Right lobe of liver (tissue), 6 donors: ENCODE results near the gene SYNGAP1. TPM values are rescaled to one million over a fixed set of nuclear protein-coding genes. Genes with fewer than 3 reads are reported as not detected.

ENCODE experiments used
- ATAC-seq, 4 donors: fragments of 200-7000 bp; cut with Tn5 transposase; one replicate each; pipeline ENCODE4 v1.9.1; 2020; ENCODE audit warnings: mild to moderate bottlenecking in 4 of 4, moderate library complexity in 4 of 4
- DNase-seq, 3 donors: peaks; one replicate each; pipeline ENCODE4 v3.0.0-alpha.2; 2020
- H3K27ac ChIP-seq, 3 donors: fragments of 200-600 bp; one replicate each; pipeline ENCODE4 v1.8.0; 2022
- H3K27me3 ChIP-seq, 2 donors: fragments of 200-600 bp; one replicate each; pipeline ENCODE4 v1.8.0; 2022
- H3K36me3 ChIP-seq, 4 donors: fragments of 200-600 bp; sonication (generic) in 1 of 4; one replicate each; pipeline versions ENCODE4 v1.5.1 to v1.8.0; 2017 to 2022; ENCODE audit warnings: control low read depth in 1 of 4
- H3K4me1 ChIP-seq, 4 donors: fragments of 200-600 bp; sonication (generic) in 1 of 4; one replicate each; pipeline versions ENCODE4 v1.5.1 to v1.8.0; 2017 to 2022; ENCODE audit warnings: control low read depth in 1 of 4
- H3K4me3 ChIP-seq, 3 donors: fragments of 200-600 bp; one replicate each; pipeline ENCODE4 v1.8.0; 2022
- H3K9me3 ChIP-seq, 4 donors: fragments of 200-600 bp; sonication (generic) in 1 of 4; one replicate each; pipeline versions ENCODE4 v1.5.1 to v1.8.0; 2017 to 2022; ENCODE audit warnings: control low read depth in 1 of 4
- CTCF ChIP-seq, 4 donors: fragments of 200-600 bp in 3 of 4; fragments of 450-650 bp in 1 of 4; IDR thresholded peaks; one replicate each; pipeline versions ENCODE4 v1.5.1 to v1.8.0; 2016 to 2022; ENCODE audit warnings: antibody characterized with exemption in 4 of 4, mild to moderate bottlenecking in 2 of 4
- POLR2A ChIP-seq: fragments of 450-650 bp; IDR thresholded peaks from one replicate; pipeline ENCODE4 v1.6.1; 2017; ENCODE audit warnings: antibody characterized with exemption, mild to moderate bottlenecking
- WGBS: methylation state at CpG from one replicate; pipeline ENCODE4 v1.1.6; 2018; ENCODE audit warnings: low coverage, low lambda C conversion rate; ENCODE audit not compliant: insufficient coverage; ENCODE audit errors: missing lambda C conversion rate; 5-methylcytosine and 5-hydroxymethylcytosine counted together
- intact Hi-C, 2 donors: fragments of 100-400 bp; cut with DNase I; formaldehyde crosslinking; loops; one replicate each; pipeline versions ENCODE4 v1.11.2 to v1.14.1; 2022
- total RNA-seq, 6 experiments: library from RNA; depleted of rRNA in 2 of 6; stranded (reverse); fragments of >200 nt in 2 of 6; fragmentation: NEBNext Ultra II Directional in 3 of 6; extraction: Animal tissue kit (Norgen Biotek cat#: 25700) in 3 of 6; gene quantifications; one replicate each; pipeline versions ENCODE4 v1.1.0 to v1.2.4, GENCODE V29; 2016 to 2023
- donor health status: DM: no; HTN: yes; CAD: no.
- donor health status: DM: no; HTN: no; CAD: no.
- donor health status: DM: no; HTN: no; CAD: no.
- donor health status: DM: no; HTN: yes; CAD: no.
- donor health status: DM: no; HTN: yes; CAD: no.

Gene SYNGAP1
- total RNA-seq, 6 experiments from 2014 or later, result 1.8 to 4.1 (median 2.8) TPM

GRCh38 chr6:33425668-33426577 is 6.1 kb downstream of the SYNGAP1 start:
- H3K27ac ChIP-seq, result peak overlapping the region; percentile 74 to 87 (median 74)
- intact Hi-C loops, result no loop called here
- no peaks in the 10 kb centered on the region for H3K9me3 ChIP-seq
- ATAC-seq, result peak; percentile 73 to 81 (median 76)
- peak overlapping the region; percentile 52 to 68 (median 66) for H3K4me3 ChIP-seq
- TF ChIP-seq CTCF (IDR thresholded peaks at IDR 0.05) (peak; percentile 28 to 59 (median 56)), POLR2A (peak; percentile 12)
- DNase-seq, result peak; percentile 84 to 89 (median 85)
- no peaks in the 10 kb centered on the region for H3K36me3 ChIP-seq
- peaks cover 0 to 22% (median 0%) of the 10 kb centered on the region in 4 donors for H3K4me1 ChIP-seq
- WGBS, result 2% methylated on average over 16 of the region's 43 CpGs
- no peaks in the 10 kb centered on the region for H3K27me3 ChIP-seq

GRCh38 chr6:33426590-33427511 is 7.0 kb downstream of the SYNGAP1 start:
- ATAC-seq (no peak), DNase-seq (no peak)
- WGBS, result 10% methylated on average over 12 of the region's 12 CpGs
- no peak for TF ChIP-seq POLR2A
- TF ChIP-seq CTCF (IDR thresholded peaks at IDR 0.05), result no peak
- H3K4me3 ChIP-seq, result peak overlapping the region; percentile 38 to 66 (median 52)
- H3K27me3 ChIP-seq, result no peaks in the 10 kb centered on the region
- peaks cover 0 to 24% (median 0%) of the 10 kb centered on the region in 4 donors for H3K4me1 ChIP-seq
- peak overlapping the region; percentile 74 to 87 (median 74) for H3K27ac ChIP-seq
- H3K36me3 ChIP-seq, result no peaks in the 10 kb centered on the region
- intact Hi-C loops, result no loop called here
- no peaks in the 10 kb centered on the region for H3K9me3 ChIP-seq

GRCh38 chr6:33427585-33428223 is 7.8 kb downstream of the SYNGAP1 start:
- ATAC-seq (no peak), DNase-seq (peak in 2 of 3 donors; percentile 72 to 73)
- Histone ChIP-seq H3K4me3 (peak overlapping the region; percentile 31 to 46 (median 38)), H3K9me3 (no peaks in the 10 kb centered on the region), H3K27ac (peak overlapping the region in 1 of 3 donors; percentile 18), H3K27me3 (no peaks in the 10 kb centered on the region), H3K36me3 (no peaks in the 10 kb centered on the region), H3K4me1 (peaks cover 0 to 24% (median 0%) of the 10 kb centered on the region in 4 donors)
- 0% methylated on average over 6 of the region's 79 CpGs for WGBS
- intact Hi-C loops, result no loop called here
- TF ChIP-seq POLR2A (no peak), CTCF (IDR thresholded peaks at IDR 0.05) (no peak)
